HepG2 (cell line): ENCODE data around the gene SRD5A1. TPM values are rescaled to one million over a fixed set of nuclear protein-coding genes. Genes with fewer than 3 reads are reported as not detected.

Experiments used
- ATAC-seq: fragments of 200-7000 bp; cut with Tn5 transposase; 3 replicates; pipeline ENCODE4 v1.9.1; 2020; ENCODE audit warnings: mild to moderate bottlenecking, moderate library complexity
- BruUV-seq: library from RNA; stranded (reverse); fragments of 400-500 nt; replicated peaks from 2 replicates; lab custom pipeline; 2021; lab: Mats Ljungman, UMichigan
- CTCF ChIA-PET: fragments of 300-600 bp; formaldehyde crosslinking; extraction: SDS; loops from one replicate; lab custom pipeline; 2021; ENCODE audit warnings: low total read pairs, inconsistent platforms, low intra/inter-chr PET ratio; lab: Yijun Ruan, JAX
- POLR2A ChIA-PET: fragments of 350-600 bp; sonication (Branson Sonifier 250); formaldehyde crosslinking; loops from one replicate; lab custom pipeline; 2020; ENCODE audit warnings: antibody characterized with exemption, inconsistent platforms; lab: Yijun Ruan, JAX
- DNase-seq: peaks from one replicate; pipeline ENCODE4 v3.0.0-alpha.2; 2015; ENCODE audit warnings: low spot score
- FAIRE-seq: peaks from 3 replicates; lab custom pipeline; 2011; peaks lifted over from hg19 to GRCh38; lab: Jason Lieb, UNC
- H2AFZ ChIP-seq: one replicate; pipeline ENCODE4 v1.6.1; 2011; ENCODE audit warnings: low read length, inconsistent platforms
- H3K27ac ChIP-seq: fragments of 300-600 bp; 3 replicates; pipeline ENCODE4 v1.8.0; 2011; ENCODE audit warnings: mixed run types, mild to moderate bottlenecking, mixed read lengths, low read length, inconsistent platforms; ENCODE audit not compliant: insufficient read depth; ENCODE audit errors: extremely low read length
- H3K27me3 ChIP-seq, 2 experiments: fragments of 200-600 bp in 1 of 2; 2 replicates in 1 of 2; 3 replicates in 1 of 2; pipeline versions ENCODE4 v1.6.0 to v1.8.0; 2011; ENCODE audit warnings: low read length in 2 of 2, mild to moderate bottlenecking in 2 of 2, moderate library complexity in 2 of 2, inconsistent platforms in 1 of 2; ENCODE audit not compliant: insufficient read depth in 2 of 2, control insufficient read depth in 1 of 2
- H3K36me3 ChIP-seq, 2 experiments: fragments of 200-600 bp in 1 of 2; replicated peaks in 1 of 2; 2 replicates in 1 of 2; 3 replicates in 1 of 2; pipeline versions ENCODE4 v1.5.1 to v1.8.0; 2011; ENCODE audit warnings: low read length in 2 of 2, inconsistent platforms in 1 of 2; ENCODE audit not compliant: insufficient read depth in 2 of 2, control insufficient read depth in 1 of 2
- H3K4me1 ChIP-seq: 2 replicates; pipeline ENCODE4 v1.5.1; 2012; ENCODE audit warnings: low read length, inconsistent platforms; ENCODE audit not compliant: insufficient read depth
- H3K4me2 ChIP-seq: 2 replicates; pipeline ENCODE4 v1.6.0; 2011; ENCODE audit warnings: low read depth, low read length, inconsistent platforms
- H3K4me3 ChIP-seq, 3 experiments: fragments of 200-600 bp in 1 of 3; sonication (generic), shearing (Covaris generic) in 1 of 3; replicated peaks in 1 of 3; 2 replicates each; pipeline ENCODE4 v1.5.1; 2011 to 2016; ENCODE audit warnings: low read length in 3 of 3, inconsistent platforms in 2 of 3, low read depth in 2 of 3, mild to moderate bottlenecking in 2 of 3, control low read depth in 1 of 3, mixed read lengths in 1 of 3; ENCODE audit not compliant: insufficient read depth in 1 of 3
- H3K79me2 ChIP-seq: one replicate; pipeline ENCODE4 v1.6.1; 2011; ENCODE audit warnings: low read length, inconsistent platforms; ENCODE audit not compliant: insufficient read depth
- H3K9ac ChIP-seq: 2 replicates; pipeline ENCODE4 v1.6.0; 2011; ENCODE audit warnings: mild to moderate bottlenecking, low read depth, low read length, inconsistent platforms; ENCODE audit not compliant: insufficient read depth
- H3K9me3 ChIP-seq: 2 replicates; pipeline ENCODE4 v1.5.1; 2012; ENCODE audit warnings: mild to moderate bottlenecking, low read length
- H4K20me1 ChIP-seq: 2 replicates; pipeline ENCODE4 v1.6.0; 2011; ENCODE audit warnings: inconsistent platforms, mild to moderate bottlenecking, low read length, moderate library complexity; ENCODE audit not compliant: insufficient read depth
- CENPX ChIP-seq: sonication (generic); formaldehyde crosslinking; IDR thresholded peaks from 2 replicates; pipeline ENCODE4 v1.9.0; 2021; ENCODE audit warnings: mild to moderate bottlenecking, missing genetic modification reagents, moderate library complexity
- CSRNP2 ChIP-seq: sonication (generic); formaldehyde crosslinking; conservative IDR thresholded peaks from 2 replicates; pipeline ENCODE4 v1.8.0; 2022; ENCODE audit warnings: low read depth, missing genetic modification reagents
- CTCF ChIP-seq: sonication (generic); formaldehyde crosslinking; IDR thresholded peaks from 2 replicates; pipeline ENCODE4 v1.5.0; 2020; ENCODE audit warnings: mild to moderate bottlenecking, missing genetic modification reagents, moderate library complexity
- KLF11 ChIP-seq: IDR thresholded peaks from 2 replicates; pipeline ENCODE4 v1.6.1; 2016; ENCODE audit warnings: missing compliant biosample characterization
- KLF12 ChIP-seq: sonication (generic); formaldehyde crosslinking; IDR thresholded peaks from 2 replicates; pipeline ENCODE4 v1.4.0; 2020; ENCODE audit warnings: missing genetic modification reagents, borderline replicate concordance
- MXD3 ChIP-seq: IDR thresholded peaks from 2 replicates; pipeline ENCODE4 v1.6.1; 2016; ENCODE audit warnings: mild to moderate bottlenecking, missing biosample characterization, missing genetic modification reagents
- NRL ChIP-seq: sonication (generic); formaldehyde crosslinking; IDR thresholded peaks from 2 replicates; pipeline ENCODE4 v1.5.0; 2020; ENCODE audit warnings: missing genetic modification reagents, mild to moderate bottlenecking, moderate library complexity, borderline replicate concordance
- PAX8 ChIP-seq: sonication (generic); formaldehyde crosslinking; IDR thresholded peaks from 2 replicates; pipeline ENCODE4 v1.8.0; 2022; ENCODE audit warnings: mild to moderate bottlenecking, missing genetic modification reagents, borderline replicate concordance
- ZBTB7B ChIP-seq: sonication (generic); formaldehyde crosslinking; IDR thresholded peaks from 2 replicates; pipeline ENCODE4 v1.4.0; 2020; ENCODE audit warnings: missing genetic modification reagents
- ZFP36L1 ChIP-seq: sonication (generic); formaldehyde crosslinking; IDR thresholded peaks from 2 replicates; pipeline ENCODE4 v1.8.0; 2022; ENCODE audit warnings: mild to moderate bottlenecking, missing genetic modification reagents, moderate library complexity
- ZKSCAN1 ChIP-seq: fragments of 150-350 bp; IDR thresholded peaks from 2 replicates; pipeline ENCODE4 v1.6.1; 2014; ENCODE audit warnings: low read length
- ZNF619 ChIP-seq: sonication (generic); formaldehyde crosslinking; IDR thresholded peaks from 2 replicates; pipeline ENCODE4 v1.4.0; 2020; ENCODE audit warnings: mild to moderate bottlenecking, missing genetic modification reagents
- WGBS: methylation state at CpG from one replicate; pipeline ENCODE4 v1.1.6; 2017; ENCODE audit warnings: low lambda C conversion rate; 5-methylcytosine and 5-hydroxymethylcytosine counted together
- in situ Hi-C: cut with HindIII; loops from 2 replicates; pipeline ENCODE4 v1.10.0; 2017; ENCODE audit warnings: low pct_unique_long_range_greater_than_20kb; ENCODE audit not compliant: extremely low pct_ligation_motif_present
- intact Hi-C: fragments of 100-400 bp; cut with micrococcal nuclease; formaldehyde crosslinking; loops from one replicate; pipeline ENCODE4 v1.10.0; 2022; ENCODE audit not compliant: unreplicated experiment
- polyA plus RNA-seq, 8 experiments: library from polyadenylated mRNA; depleted of rRNA in 3 of 8; stranded (reverse) in 7 of 8; unstranded in 1 of 8; fragments of >200 nt; fragmentation: Illumina TruSeq in 4 of 8; extraction: Trizol in 4 of 8; gene quantifications; 2 replicates each; pipeline versions ENCODE4 v1.2.1 to v1.2.3, GENCODE V29; 2011 to 2016; ENCODE audit warnings: low read depth in 4 of 8, missing spikeins in 1 of 8, mixed read lengths in 1 of 8; ENCODE audit not compliant: insufficient read depth in 1 of 8
- total RNA-seq, 5 experiments: library from RNA; depleted of rRNA; stranded (reverse); fragments of >200 nt; fragmentation: Illumina TruSeq; extraction: Trizol; gene quantifications; 2 replicates each; pipeline ENCODE4 v1.2.3, GENCODE V29; 2016; ENCODE audit warnings: low read depth in 1 of 5

SRD5A1 gene
- total and polyA plus RNA-seq, 2 of the 13 experiments (the other 11 are each of a cell fraction or from before 2014, with no cell fraction given) = 6.1 to 9.9 TPM

GRCh38 chr5:6720561-6720921 is 87.3 kb downstream of the SRD5A1 start (continued):
- TF ChIP-seq CSRNP2 (CRISPR knock-in tag) (no peak), KLF12 (CRISPR knock-in tag) (no peak), ZNF619 (CRISPR knock-in tag) (no peak), CENPX (CRISPR knock-in tag) (no peak), ZFP36L1 (CRISPR knock-in tag) (no peak), PAX8 (CRISPR knock-in tag) (no peak), ZKSCAN1 (no peak), ZBTB7B (no peak), MXD3 (CRISPR knock-in tag) (no peak), KLF11 (CRISPR knock-in tag) (no peak)
- TF ChIP-seq, all 625 proteins: peak for 0

GRCh38 chr5:6721442-6721841 is 88.2 kb downstream of the SRD5A1 start:
- TF ChIP-seq NRL (CRISPR knock-in tag) (no peak), CTCF (CRISPR knock-in tag) (peak; percentile 15; the same call in 1 of the 2 replicates)
- TF ChIP-seq, all 625 proteins: peak for 1
- H3K79me2 ChIP-seq = peaks cover 96% of the 10 kb centered on the region
- ATAC-seq = peak; percentile 60
- intact Hi-C loops = no loop called here
- BruUV-seq = no TSS peak
- H3K4me1 ChIP-seq = peaks cover 43% of the 10 kb centered on the region
- in situ Hi-C loops = no loop called here
- H4K20me1 ChIP-seq = peaks cover 73% of the 10 kb centered on the region
- no peak for DNase-seq
- whole genome bisulfite sequencing = 61% methylated on average over 4 of the region's 4 CpGs
- no peaks in the 10 kb centered on the region for H3K27me3 ChIP-seq
- ChIA-PET CTCF (no interaction called here), POLR2A (no interaction called here)
- no peak overlapping the region for H3K4me3 ChIP-seq
- H3K4me2 ChIP-seq = no peak overlapping the region
- no peak overlapping the region for H3K9ac ChIP-seq
- H3K27ac ChIP-seq = no peak overlapping the region
- no peak for FAIRE-seq
- H2AFZ ChIP-seq = no peak overlapping the region
- peaks cover 6 to 57% of the 10 kb centered on the region in 2 experiments; a peak in 4 of 5 replicates for H3K36me3 ChIP-seq
- no peaks in the 10 kb centered on the region for H3K9me3 ChIP-seq
